ENCODE measurements around the gene LINGO1. TPM values are rescaled to one million over a fixed set of nuclear protein-coding genes. Genes with fewer than 3 reads are reported as not detected.

The LINGO1 gene
- polyA plus RNA-seq, 3 donors = not detected

DNA sequence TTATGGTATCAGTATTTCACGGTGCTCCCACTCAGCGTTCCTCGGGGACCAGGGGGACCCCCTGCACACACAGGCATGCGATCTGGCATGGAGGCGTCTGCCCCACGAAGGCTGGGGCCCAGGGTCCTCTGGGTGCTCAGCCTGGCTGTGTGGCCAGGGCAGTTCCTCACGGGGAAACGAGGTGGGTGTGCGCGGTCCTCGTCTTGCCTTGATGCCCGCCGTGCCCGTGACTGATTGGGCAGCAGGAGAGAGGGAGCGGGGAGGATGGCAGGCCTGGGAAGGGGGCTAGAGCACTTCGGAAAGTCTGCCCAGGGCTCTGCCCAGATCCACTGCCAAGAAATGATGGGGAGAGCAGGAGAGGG lies 10.9 kb downstream of the LINGO1 start:
- DNase-seq = no peak
- H3K4me1 Mint-ChIP-seq = no peaks in the 10 kb centered on the region

DNA sequence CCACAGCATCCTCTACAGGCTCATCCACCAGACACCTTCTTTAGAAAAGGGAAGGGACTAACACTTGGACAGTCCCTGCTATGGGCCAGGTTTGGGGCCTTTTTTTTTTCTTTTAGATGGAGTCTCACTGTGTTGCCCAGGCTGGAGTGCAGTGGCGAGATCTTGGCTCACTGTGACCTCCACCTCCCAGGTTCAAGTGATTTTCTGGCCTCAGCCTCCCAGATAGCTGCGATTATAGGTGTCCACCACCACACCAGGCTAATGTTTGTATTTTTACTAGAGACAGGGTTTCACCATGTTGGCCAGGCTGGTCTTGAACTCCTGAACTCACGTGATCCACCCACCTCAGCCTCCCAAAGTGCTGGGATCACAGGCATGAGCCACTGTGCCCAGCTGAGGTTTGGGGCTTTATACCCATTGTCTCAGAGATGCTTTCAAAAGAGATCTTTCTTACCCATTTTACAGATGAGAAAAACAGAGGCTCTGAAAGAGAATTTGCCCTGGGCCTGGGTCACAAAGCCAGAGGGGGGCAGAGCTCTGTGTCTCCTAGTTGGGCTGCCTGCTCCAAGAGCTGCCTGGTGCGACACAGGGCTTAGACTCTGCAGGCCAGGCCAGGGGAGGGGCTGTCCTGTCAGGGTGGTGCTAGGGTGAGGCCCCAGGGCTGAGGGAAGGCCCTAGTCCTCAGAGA lies 11.6 kb downstream of the LINGO1 start:
- Histone ChIP-seq H3K9ac (ENCODE audit: insufficient read depth, low read length, poor library complexity, severe bottlenecking) (no peak overlapping the region), H4K20me1 (ENCODE audit: insufficient read depth, low read length) (no peaks in the 10 kb centered on the region), H3K27ac (ENCODE audit: low read depth in 1 of 2, low read length in 2 of 2) (no peak overlapping the region), H3K4me2 (replicated peaks; ENCODE audit: extremely low read depth, low read length, poor library complexity, severe bottlenecking) (no peak overlapping the region), H3K27me3 (ENCODE audit: control insufficient read depth in 2 of 2, insufficient read depth in 2 of 2, low read length in 2 of 2) (no peaks in the 10 kb centered on the region), H3K4me3 (replicated peaks in 1 of 3; ENCODE audit: low read depth in 2 of 3, low read length in 3 of 3) (no peak overlapping the region), H3K9me3 (replicated peaks in 1 of 2; ENCODE audit: control insufficient read depth in 1 of 2, insufficient read depth in 1 of 2, low read length in 2 of 2) (no peaks in the 10 kb centered on the region), H2AFZ (ENCODE audit: insufficient read depth, low read depth, low read length, poor library complexity, severe bottlenecking) (no peak overlapping the region), H3K79me2 (ENCODE audit: insufficient read depth, low read length) (no peaks in the 10 kb centered on the region), H3K36me3 (replicated peaks in 1 of 2; ENCODE audit: control insufficient read depth in 1 of 2, insufficient read depth in 2 of 2, low read length in 2 of 2) (no peaks in the 10 kb centered on the region), H3K4me1 (ENCODE audit: control insufficient read depth in 1 of 2, insufficient read depth in 2 of 2, low read length in 2 of 2) (no peaks in the 10 kb centered on the region)
- H3K27ac Mint-ChIP-seq = no peak overlapping the region
- TF ChIP-seq, protein P1, sequence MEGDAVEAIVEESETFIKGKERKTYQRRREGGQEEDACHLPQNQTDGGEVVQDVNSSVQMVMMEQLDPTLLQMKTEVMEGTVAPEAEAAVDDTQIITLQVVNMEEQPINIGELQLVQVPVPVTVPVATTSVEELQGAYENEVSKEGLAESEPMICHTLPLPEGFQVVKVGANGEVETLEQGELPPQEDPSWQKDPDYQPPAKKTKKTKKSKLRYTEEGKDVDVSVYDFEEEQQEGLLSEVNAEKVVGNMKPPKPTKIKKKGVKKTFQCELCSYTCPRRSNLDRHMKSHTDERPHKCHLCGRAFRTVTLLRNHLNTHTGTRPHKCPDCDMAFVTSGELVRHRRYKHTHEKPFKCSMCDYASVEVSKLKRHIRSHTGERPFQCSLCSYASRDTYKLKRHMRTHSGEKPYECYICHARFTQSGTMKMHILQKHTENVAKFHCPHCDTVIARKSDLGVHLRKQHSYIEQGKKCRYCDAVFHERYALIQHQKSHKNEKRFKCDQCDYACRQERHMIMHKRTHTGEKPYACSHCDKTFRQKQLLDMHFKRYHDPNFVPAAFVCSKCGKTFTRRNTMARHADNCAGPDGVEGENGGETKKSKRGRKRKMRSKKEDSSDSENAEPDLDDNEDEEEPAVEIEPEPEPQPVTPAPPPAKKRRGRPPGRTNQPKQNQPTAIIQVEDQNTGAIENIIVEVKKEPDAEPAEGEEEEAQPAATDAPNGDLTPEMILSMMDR (IDR thresholded peaks at IDR 0.05) = no peak
- DNase-seq = no peak
- intact Hi-C loops (cut with micrococcal nuclease) = no loop called here
- H3K4me1 Mint-ChIP-seq = no peaks in the 10 kb centered on the region
- H3K4me3 Mint-ChIP-seq = no peak overlapping the region
- H3K9me3 Mint-ChIP-seq = no peaks in the 10 kb centered on the region
- peaks cover 3 to 13% (median 8%) of the 10 kb centered on the region in 3 donors for H3K27me3 Mint-ChIP-seq (ENCODE audit: low read depth in 3 of 3)
- WGBS (ENCODE audit: insufficient coverage) = 80% methylated on average over 1 of the region's 4 CpGs
- H3K36me3 Mint-ChIP-seq = no peaks in the 10 kb centered on the region

More for the DNA sequence above, 10.9 kb downstream of the LINGO1 start:
- H3K9me3 Mint-ChIP-seq = no peaks in the 10 kb centered on the region
- Histone ChIP-seq H4K20me1 (ENCODE audit: insufficient read depth, low read length) (no peaks in the 10 kb centered on the region), H3K36me3 (replicated peaks in 1 of 2; ENCODE audit: control insufficient read depth in 1 of 2, insufficient read depth in 2 of 2, low read length in 2 of 2) (no peaks in the 10 kb centered on the region), H3K9ac (ENCODE audit: insufficient read depth, low read length, poor library complexity, severe bottlenecking) (no peak overlapping the region), H3K4me3 (replicated peaks in 1 of 3; ENCODE audit: low read depth in 2 of 3, low read length in 3 of 3) (no peak overlapping the region), H3K27me3 (ENCODE audit: control insufficient read depth in 2 of 2, insufficient read depth in 2 of 2, low read length in 2 of 2) (no peaks in the 10 kb centered on the region), H3K9me3 (replicated peaks in 1 of 2; ENCODE audit: control insufficient read depth in 1 of 2, insufficient read depth in 1 of 2, low read length in 2 of 2) (no peaks in the 10 kb centered on the region), H3K27ac (ENCODE audit: low read depth in 1 of 2, low read length in 2 of 2) (no peak overlapping the region), H3K79me2 (ENCODE audit: insufficient read depth, low read length) (no peaks in the 10 kb centered on the region), H2AFZ (ENCODE audit: insufficient read depth, low read depth, low read length, poor library complexity, severe bottlenecking) (no peak overlapping the region), H3K4me2 (replicated peaks; ENCODE audit: extremely low read depth, low read length, poor library complexity, severe bottlenecking) (no peak overlapping the region), H3K4me1 (ENCODE audit: control insufficient read depth in 1 of 2, insufficient read depth in 2 of 2, low read length in 2 of 2) (no peaks in the 10 kb centered on the region)
- intact Hi-C loops (cut with micrococcal nuclease) = no loop called here
- no peak overlapping the region for H3K4me3 Mint-ChIP-seq
- no peaks in the 10 kb centered on the region for H3K36me3 Mint-ChIP-seq
- 92% methylated on average over 15 of the region's 16 CpGs for WGBS (ENCODE audit: insufficient coverage)
- H3K27me3 Mint-ChIP-seq (ENCODE audit: low read depth in 3 of 3) = peaks cover 3 to 13% (median 8%) of the 10 kb centered on the region in 3 donors
- H3K27ac Mint-ChIP-seq = no peak overlapping the region
- TF ChIP-seq, protein P1 (IDR thresholded peaks at IDR 0.05) = no peak

All from CD14-positive monocyte (primary cell).